Activated CD4-positive, alpha-beta T cell treated with anti-CD3 and anti-CD28 coated beads, Interleukin-2, amount 10 ng/mL, durations not matched to agents 24 days and 14 days (primary cell): Measurements from ENCODE around the gene NCF2. TPM values are rescaled to one million over a fixed set of nuclear protein-coding genes. Genes with fewer than 3 reads are reported as not detected.

Source experiments
- DNase-seq: peaks from one replicate; pipeline ENCODE4 v3.0.0; 2022
- H3K27ac Mint-ChIP-seq: one replicate; pipeline ENCODE4 v1.8.0; 2022; ENCODE audit warnings: mild to moderate bottlenecking, mixed read lengths
- H3K27me3 Mint-ChIP-seq: one replicate; pipeline ENCODE4 v1.8.0; 2022; ENCODE audit warnings: mixed read lengths
- H3K36me3 Mint-ChIP-seq: one replicate; pipeline ENCODE4 v1.8.0; 2022; ENCODE audit warnings: low read depth, mild to moderate bottlenecking, mixed read lengths
- H3K4me1 Mint-ChIP-seq: one replicate; pipeline ENCODE4 v1.8.0; 2021; ENCODE audit warnings: mixed read lengths
- H3K4me3 Mint-ChIP-seq: one replicate; pipeline ENCODE4 v1.8.0; 2022; ENCODE audit warnings: mild to moderate bottlenecking, moderate library complexity, mixed read lengths
- H3K9me3 Mint-ChIP-seq: one replicate; pipeline ENCODE4 v1.8.0; 2021; ENCODE audit warnings: mixed read lengths
- intact Hi-C: fragments of 100-400 bp; cut with micrococcal nuclease; formaldehyde crosslinking; loops from one replicate; pipeline ENCODE4 v1.15.1; 2023
- total RNA-seq: library from RNA; stranded (reverse); gene quantifications from 2 replicates; pipeline ENCODE4 v1.2.3, GENCODE V29; 2022

NCF2 gene
- total RNA-seq, 1 donor from 2014 or later, result 5.3 TPM

- H3K9me3 Mint-ChIP-seq, result no peaks in the 10 kb centered on the region
- intact Hi-C loops, result no loop called here
Observed at GRCh38 chr1:183508694-183509093, 81.6 kb downstream of the NCF2 start.

DNA sequence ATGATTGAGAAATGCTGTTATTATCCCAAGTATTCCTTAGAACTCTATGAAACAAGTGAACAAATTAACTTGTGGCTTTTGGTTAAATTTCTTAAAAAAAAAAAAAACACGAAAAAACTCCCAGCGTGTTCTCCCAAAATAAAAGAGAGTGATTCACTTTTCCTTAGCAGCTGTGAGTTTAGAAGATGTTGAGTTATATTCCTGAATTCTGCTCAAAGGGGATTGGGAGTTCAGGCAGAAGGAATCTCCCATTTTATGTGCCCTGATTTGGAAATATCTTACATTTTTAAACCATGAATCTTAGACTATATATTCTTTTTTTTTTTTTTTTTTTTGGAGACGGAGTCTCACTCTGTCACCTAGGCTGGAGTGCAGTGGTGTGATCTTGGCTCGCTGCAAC lies 83.7 kb downstream of the NCF2 start:
- Mint-ChIP-seq H3K27ac (no peak overlapping the region), H3K4me1 (peaks cover 20% of the 10 kb centered on the region), H3K4me3 (no peak overlapping the region), H3K9me3 (no peaks in the 10 kb centered on the region), H3K27me3 (no peaks in the 10 kb centered on the region), H3K36me3 (peaks cover 10% of the 10 kb centered on the region)
- intact Hi-C loops, result no loop called here
- DNase-seq, result no peak

More at GRCh38 chr1:183508694-183509093, 81.6 kb downstream of the NCF2 start:
- no peak overlapping the region for H3K4me3 Mint-ChIP-seq
- no peaks in the 10 kb centered on the region for H3K27me3 Mint-ChIP-seq
- H3K4me1 Mint-ChIP-seq, result peaks cover 18% of the 10 kb centered on the region
- H3K27ac Mint-ChIP-seq, result no peak overlapping the region
- no peak for DNase-seq
- peaks cover 16% of the 10 kb centered on the region for H3K36me3 Mint-ChIP-seq

Other genes with a start within 250 kb of the NCF2 start
- gene NMNAT2, start 172.1 kb downstream of the NCF2 start, total RNA-seq, result not detected in 2 replicates
- 78.4 and 79.8 TPM in 2 replicates for gene SMG7, start 118.0 kb downstream of the NCF2 start, total RNA-seq
- 144 and 149 TPM in 2 replicates for gene ARPC5, start 45.3 kb upstream of the NCF2 start, total RNA-seq
- gene APOBEC4, start 62.9 kb upstream of the NCF2 start, total RNA-seq, result not detected in 2 replicates
- 1.7 and 2.0 TPM in 2 replicates for gene RGL1, start 214.7 kb upstream of the NCF2 start, total RNA-seq